Activated naive CD4-positive, alpha-beta T cell treated with anti-CD3 and anti-CD28 coated beads, Interleukin-2, amount 50 U/mL, for 72 hours (primary cell): ENCODE measurements around the gene HSPB9. TPM values are rescaled to one million over a fixed set of nuclear protein-coding genes. Genes with fewer than 3 reads are reported as not detected.

ENCODE experiments used
- ATAC-seq, 2 donors: fragments of 150-1000 bp; cut with Tn5 transposase; 2 replicates each; pipeline ENCODE4 v1.10.0; 2021; ENCODE audit warnings: mild to moderate bottlenecking in 2 of 2, moderate library complexity in 2 of 2
- DNase-seq, 2 donors: peaks; one replicate each; pipeline ENCODE4 v3.0.0; 2021 to 2022; ENCODE audit warnings: low spot score in 2 of 2
- H3K27ac Mint-ChIP-seq, 2 donors: one replicate each; pipeline ENCODE4 v1.8.0; 2022; ENCODE audit warnings: mild to moderate bottlenecking in 2 of 2, mixed read lengths in 2 of 2
- H3K36me3 Mint-ChIP-seq, 2 donors: one replicate each; pipeline ENCODE4 v1.8.0; 2022; ENCODE audit warnings: mixed read lengths in 2 of 2
- H3K9me3 Mint-ChIP-seq, 2 donors: one replicate each; pipeline ENCODE4 v1.8.0; 2022; ENCODE audit warnings: mixed read lengths in 2 of 2
- total RNA-seq, 2 donors: library from RNA; stranded (reverse); gene quantifications; one replicate each; pipeline ENCODE4 v1.2.3, GENCODE V29; 2022

HSPB9 gene
- total RNA-seq, 2 donors from 2014 or later: 0.23 TPM; not detected in 1

DNA sequence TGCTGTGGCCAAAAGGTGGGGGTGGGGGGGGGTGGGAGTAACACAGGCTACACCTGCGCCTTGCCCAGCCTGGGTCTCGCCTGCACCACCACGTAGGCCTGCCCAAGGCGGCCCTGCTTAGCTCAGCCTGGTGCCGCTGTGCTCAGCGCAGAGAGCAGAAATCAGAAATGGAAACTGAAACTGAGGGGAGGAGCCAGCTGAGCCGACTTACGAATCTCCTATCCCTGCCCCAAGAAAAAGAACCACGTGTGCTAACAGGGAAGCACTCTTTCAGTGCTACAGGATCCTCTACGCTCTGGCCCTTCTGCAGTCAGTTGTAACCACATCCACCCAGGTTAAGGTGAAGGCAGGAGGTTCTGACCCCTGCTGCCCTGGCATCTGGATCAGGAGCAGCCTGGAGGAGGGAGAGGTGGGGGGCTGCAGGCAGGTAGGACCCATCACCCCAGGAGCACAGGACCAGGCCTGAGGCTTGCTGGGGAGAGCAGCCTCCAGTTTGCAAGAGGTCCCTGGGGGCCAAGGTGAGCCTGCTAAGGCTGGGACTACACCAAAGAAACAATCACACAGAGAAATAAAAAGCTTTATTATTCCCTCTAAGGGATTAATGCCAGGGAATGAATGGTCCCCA lies 9.9 kb upstream of the HSPB9 start, which contains the start of gene DHX58:
Gene DHX58 (minus strand): TSS at position 163 of the 625 bp plus-strand sequence. CDS start 822 bp downstream, outside the sequence.
- peak; percentile 76 to 79 for DNase-seq
- Mint-ChIP-seq H3K27ac (peak within 1 kb of the TSS; percentile 86 to 95), H3K36me3 (peaks cover 12 to 16% of the 10 kb centered on the region in 2 donors), H3K9me3 (no peaks in the 10 kb centered on the region)
- peak; percentile 80 to 88 for ATAC-seq

DNA sequence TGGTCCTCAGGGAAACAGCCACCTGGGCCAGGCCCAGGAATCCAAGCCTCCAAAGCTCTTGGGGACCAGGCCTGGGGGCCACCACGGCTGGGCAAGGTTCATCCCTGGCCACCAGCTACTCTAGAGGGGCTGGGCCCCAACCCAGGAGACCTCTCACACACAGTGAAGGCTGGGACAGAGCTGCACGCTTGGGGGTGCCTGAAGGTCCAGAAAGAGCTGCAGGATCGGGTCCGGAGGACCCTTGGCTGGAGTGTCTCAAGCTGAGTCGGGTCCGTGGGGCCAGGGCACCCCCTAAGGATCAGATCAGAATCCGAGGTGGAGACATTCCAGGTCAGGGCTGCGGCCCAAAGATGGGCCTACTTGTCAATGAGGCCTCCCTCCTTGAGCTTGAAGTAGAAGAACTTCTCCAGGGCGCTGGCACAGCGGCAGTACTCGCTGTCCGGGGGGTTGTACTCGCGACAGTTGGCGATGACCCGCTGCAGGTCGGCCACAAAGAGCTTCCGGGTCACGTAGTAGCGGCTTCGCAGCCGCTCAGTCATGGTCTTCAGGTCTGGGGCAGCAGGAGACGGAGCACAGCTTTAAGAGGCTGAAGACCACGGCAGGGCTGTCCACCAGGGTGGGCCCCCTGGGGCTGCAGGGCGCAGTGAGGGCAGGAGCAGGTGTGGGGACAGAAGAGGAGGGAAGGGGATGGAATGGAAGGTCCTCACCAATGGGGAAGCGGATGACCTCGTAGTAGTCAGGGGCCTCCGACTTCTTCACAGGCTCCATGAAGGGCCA lies 9.1 kb upstream of the HSPB9 start:
- DNase-seq: no peak
- Mint-ChIP-seq H3K9me3 (no peaks in the 10 kb centered on the region), H3K36me3 (peaks cover 12 to 16% of the 10 kb centered on the region in 2 donors), H3K27ac (peak overlapping the region; percentile 86 to 95)
- ATAC-seq: no peak

- Mint-ChIP-seq H3K27ac (peak overlapping the region; percentile 75 to 86), H3K9me3 (no peaks in the 10 kb centered on the region), H3K36me3 (peaks cover 12 to 16% of the 10 kb centered on the region in 2 donors)
- DNase-seq (no peak), ATAC-seq (no peak)
Measured at GRCh38 chr17:42114118-42114517, 8.5 kb upstream of the HSPB9 start.

DNA sequence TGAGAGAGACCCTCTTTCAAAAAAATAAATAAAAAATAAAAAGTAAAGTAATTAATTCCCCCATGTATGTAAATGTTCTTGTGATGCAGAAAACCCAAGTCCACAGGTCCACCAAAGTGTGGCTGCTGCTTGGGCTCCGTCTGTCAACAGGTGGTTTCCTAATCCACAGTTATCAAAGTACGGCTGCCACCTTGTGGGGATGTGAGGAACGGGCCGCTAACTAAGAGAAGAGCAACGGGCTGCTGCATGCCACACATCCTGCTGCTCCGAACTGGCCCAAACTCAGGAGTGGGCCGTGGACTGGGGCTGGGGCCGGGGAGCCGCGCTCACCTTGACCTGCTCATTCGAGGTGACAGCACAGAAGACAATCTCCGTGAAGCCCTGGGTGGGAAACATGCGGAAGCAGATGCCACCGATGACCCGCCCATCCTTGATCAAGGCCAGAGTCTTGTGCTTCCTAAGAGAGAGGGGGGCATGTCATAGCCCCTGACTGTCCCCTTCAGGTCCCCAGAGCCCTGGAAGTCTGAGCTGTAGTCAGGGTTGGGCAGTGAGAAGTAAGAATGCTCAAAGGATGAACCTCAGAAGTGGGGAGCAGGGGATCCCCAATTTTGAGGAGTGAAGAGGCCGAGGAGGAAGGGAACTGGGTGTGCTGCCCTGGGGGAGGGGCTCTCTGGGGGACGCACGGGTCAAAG lies 5.8 kb upstream of the HSPB9 start:
- DNase-seq: peak in 1 of 2 donors; percentile 80
- Mint-ChIP-seq H3K36me3 (peaks cover 12 to 16% of the 10 kb centered on the region in 2 donors), H3K9me3 (no peaks in the 10 kb centered on the region), H3K27ac (peak overlapping the region in 1 of 2 donors; percentile 85)
- ATAC-seq: peak in 1 of 2 donors; percentile 27

GRCh38 chr17:42117397-42118125 lies 5.0 kb upstream of the HSPB9 start:
- Mint-ChIP-seq H3K27ac (peak overlapping the region in 1 of 2 donors; percentile 85), H3K36me3 (peaks cover 12 to 16% of the 10 kb centered on the region in 2 donors), H3K9me3 (no peaks in the 10 kb centered on the region)
- no peak for DNase-seq
- ATAC-seq: no peak

DNA sequence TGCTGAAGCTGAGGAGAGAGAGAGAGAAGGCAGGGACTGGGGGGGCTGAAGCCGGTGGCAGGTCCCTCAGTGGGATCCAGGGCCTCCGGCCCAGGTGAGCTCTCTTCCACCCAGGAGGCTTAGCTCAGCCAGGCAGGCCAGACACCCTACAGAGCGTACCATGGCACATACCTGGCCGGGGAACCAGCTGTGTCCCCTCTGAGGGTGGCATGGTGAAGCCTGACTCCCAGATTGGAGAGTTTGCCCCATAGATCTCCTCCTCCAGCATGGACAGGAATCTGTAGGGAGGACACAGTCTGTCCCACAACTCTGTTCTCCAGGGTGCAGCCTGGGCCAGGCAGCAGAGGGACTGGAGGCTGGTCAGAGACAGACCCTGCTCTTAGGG lies 4.5 kb upstream of the HSPB9 start:
- no peak for DNase-seq

GRCh38 chr17:42118545-42118944 lies 4.1 kb upstream of the HSPB9 start:
- DNase-seq (peak in 1 of 2 donors; percentile 64), ATAC-seq (peak in 1 of 2 donors; percentile 28)
- peaks cover 12 to 16% of the 10 kb centered on the region in 2 donors for H3K36me3 Mint-ChIP-seq
- no peaks in the 10 kb centered on the region for H3K9me3 Mint-ChIP-seq
- H3K27ac Mint-ChIP-seq: peak overlapping the region in 1 of 2 donors; percentile 38

More for the DNA sequence above, 4.5 kb upstream of the HSPB9 start:
- ATAC-seq: no peak
- H3K27ac Mint-ChIP-seq: peak overlapping the region in 1 of 2 donors; percentile 38
- H3K9me3 Mint-ChIP-seq: no peaks in the 10 kb centered on the region
- H3K36me3 Mint-ChIP-seq: peaks cover 12 to 16% of the 10 kb centered on the region in 2 donors

DNA sequence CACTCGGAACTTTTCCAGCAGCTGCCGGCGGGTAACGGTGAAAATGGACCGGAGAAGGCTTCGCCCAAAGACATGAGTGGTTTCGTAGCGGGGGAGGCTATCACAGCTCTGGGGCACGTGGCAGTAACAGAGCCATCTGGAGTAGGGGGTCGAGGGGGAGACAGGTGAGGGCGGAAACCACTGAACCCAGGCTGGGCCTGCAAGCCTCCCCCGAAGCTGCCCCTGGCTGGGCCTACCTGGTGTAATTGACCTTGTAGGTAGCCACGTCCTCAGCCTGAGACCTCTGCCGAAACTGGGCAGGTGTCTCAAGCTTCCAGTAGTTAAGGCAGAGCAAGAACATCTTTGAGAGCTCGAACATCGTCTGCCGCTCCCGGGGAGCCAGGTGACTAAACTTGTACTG lies 3.3 kb upstream of the HSPB9 start:
- no peak for DNase-seq
- Mint-ChIP-seq H3K36me3 (peaks cover 12 to 16% of the 10 kb centered on the region in 2 donors), H3K9me3 (no peaks in the 10 kb centered on the region), H3K27ac (peak overlapping the region in 1 of 2 donors; percentile 36)
- no peak for ATAC-seq

DNA sequence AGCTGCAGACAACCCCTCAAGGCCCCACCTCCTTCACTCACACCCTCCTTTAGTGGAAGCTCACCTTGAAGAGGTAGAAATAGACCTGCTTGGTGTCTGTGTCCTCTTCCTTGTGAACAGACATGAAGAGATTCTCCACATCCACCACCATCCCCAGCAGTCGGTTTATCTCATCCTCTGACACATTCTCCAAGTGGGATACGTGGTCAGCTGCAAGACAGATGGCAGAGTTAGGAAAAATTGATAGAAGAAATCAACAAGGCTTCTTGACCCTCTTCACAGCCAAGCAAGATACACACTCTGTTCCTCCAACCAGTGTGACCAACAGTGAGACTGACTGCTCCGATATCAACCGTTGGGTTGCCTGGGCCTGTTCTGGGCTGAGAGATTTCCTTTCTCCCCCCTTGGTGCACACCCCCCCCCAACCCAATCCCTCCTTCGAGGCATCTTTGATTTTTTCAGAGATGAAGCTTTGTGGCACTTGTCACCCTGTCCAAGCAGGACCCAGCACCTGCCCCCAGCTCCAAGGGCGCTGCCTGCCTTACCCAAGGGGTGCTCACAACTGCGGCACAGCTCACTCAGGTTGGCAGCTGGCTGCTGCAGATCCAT lies 2.3 kb upstream of the HSPB9 start:
- H3K27ac Mint-ChIP-seq: peak overlapping the region in 1 of 2 donors; percentile 36

GRCh38 chr17:42120770-42121769 lies 1.5 kb upstream of the HSPB9 start, which contains the start of gene KAT2A:
TSS of gene KAT2A (minus strand) at chr17:42121367. CDS start at chr17:42121304, 63 bp downstream.
- H3K36me3 Mint-ChIP-seq: peaks cover 6 to 8% of the 10 kb centered on the region in 2 donors
- peak within 1 kb of the TSS; percentile 91 to 92 for H3K27ac Mint-ChIP-seq

More for the DNA sequence above, 2.3 kb upstream of the HSPB9 start:
- no peak for DNase-seq
- ATAC-seq: peak in 1 of 2 donors; percentile 2
- peaks cover 6 to 16% of the 10 kb centered on the region in 2 donors for H3K36me3 Mint-ChIP-seq
- H3K9me3 Mint-ChIP-seq: no peaks in the 10 kb centered on the region

DNA sequence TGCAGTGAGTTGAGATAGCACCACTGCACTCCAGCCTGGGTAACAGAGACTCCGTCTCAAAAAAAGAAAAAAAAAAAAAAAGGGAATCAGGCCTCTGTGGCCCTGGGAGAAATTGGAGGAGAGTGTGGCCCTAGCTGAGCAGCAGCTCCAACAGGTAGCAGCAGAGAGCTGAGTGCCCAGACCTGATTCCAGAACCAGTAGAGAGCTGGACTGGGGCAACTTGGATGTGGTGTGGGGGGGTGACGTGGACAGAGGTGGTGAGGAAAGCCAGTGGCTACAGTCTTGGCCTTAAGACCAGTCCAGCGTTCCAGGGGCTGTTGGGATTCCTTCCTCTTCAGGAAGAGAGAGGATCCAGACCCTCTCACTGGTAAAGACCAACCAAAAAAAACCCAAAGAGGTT lies 1.7 kb downstream of the HSPB9 start:
- H3K36me3 Mint-ChIP-seq: no peaks in the 10 kb centered on the region
- H3K27ac Mint-ChIP-seq: no peak overlapping the region
- DNase-seq (no peak), ATAC-seq (no peak)
- no peaks in the 10 kb centered on the region for H3K9me3 Mint-ChIP-seq

More at GRCh38 chr17:42120770-42121769, 1.5 kb upstream of the HSPB9 start, which contains the start of gene KAT2A:
- ATAC-seq: peak; percentile 93 to 96
- no peaks in the 10 kb centered on the region for H3K9me3 Mint-ChIP-seq
- peak; percentile 78 to 80 for DNase-seq

- DNase-seq (no peak), ATAC-seq (no peak)
- no peak overlapping the region for H3K27ac Mint-ChIP-seq
- H3K9me3 Mint-ChIP-seq: no peaks in the 10 kb centered on the region
- H3K36me3 Mint-ChIP-seq: peaks cover 0 to 1% of the 10 kb centered on the region in 2 donors
Measured at GRCh38 chr17:42125565-42125964, 3.0 kb downstream of the HSPB9 start.

DNA sequence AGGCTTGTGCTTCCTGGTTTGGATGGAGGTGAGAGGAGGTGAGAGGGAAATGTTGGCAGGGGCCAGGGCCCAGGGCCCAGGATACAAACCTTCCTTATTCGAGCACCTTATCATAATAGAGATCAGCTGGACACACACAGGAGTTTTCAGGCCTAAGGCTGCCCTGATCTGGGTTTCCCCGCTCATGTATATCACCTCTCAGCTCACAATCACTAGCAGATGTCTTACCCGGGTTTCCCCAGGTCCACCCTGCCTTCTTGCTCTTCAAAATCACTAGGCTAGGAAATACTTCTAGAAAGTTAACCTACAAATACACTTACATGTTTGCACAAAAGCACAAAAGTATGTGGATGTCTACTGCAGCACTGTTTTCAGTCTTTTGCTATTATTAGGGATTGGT lies 4.2 kb downstream of the HSPB9 start:
- H3K9me3 Mint-ChIP-seq: no peaks in the 10 kb centered on the region
- H3K27ac Mint-ChIP-seq: peak overlapping the region in 1 of 2 donors; percentile 7
- no peak for ATAC-seq
- peaks cover 0 to 4% of the 10 kb centered on the region in 2 donors for H3K36me3 Mint-ChIP-seq
- no peak for DNase-seq

GRCh38 chr17:42127414-42127813 lies 4.8 kb downstream of the HSPB9 start:
- no peak for ATAC-seq
- DNase-seq: no peak
- H3K36me3 Mint-ChIP-seq: peaks cover 0 to 4% of the 10 kb centered on the region in 2 donors
- H3K27ac Mint-ChIP-seq: no peak overlapping the region
- no peaks in the 10 kb centered on the region for H3K9me3 Mint-ChIP-seq
